Endothelial cell of umbilical vein (primary cell): ENCODE results near the gene MICAL3. TPM values are rescaled to one million over a fixed set of nuclear protein-coding genes. Genes with fewer than 3 reads are reported as not detected.

Experiments used
- BruUV-seq: library from RNA; stranded (reverse); fragments of 400-500 nt; replicated peaks from 2 replicates; lab custom pipeline; 2021; lab: Mats Ljungman, UMichigan
- CTCF ChIA-PET: fragments of 300-600, 350-600 bp; sonication (Branson Sonifier 250); formaldehyde crosslinking; loops from one replicate; lab custom pipeline; 2021; ENCODE audit warnings: antibody characterized with exemption, inconsistent platforms; lab: Charles Lee
- POLR2A ChIA-PET: fragments of 300-600, 350-600 bp; sonication (Branson Sonifier 250); formaldehyde crosslinking; loops from one replicate; lab custom pipeline; 2021; ENCODE audit warnings: antibody characterized with exemption, inconsistent platforms; lab: Charles Lee
- DNase-seq: peaks from one replicate; pipeline ENCODE4 v3.0.0-alpha.2; 2011; ENCODE audit warnings: low read depth, low spot score
- FAIRE-seq: peaks from 2 replicates; lab custom pipeline; 2011; peaks lifted over from hg19 to GRCh38; lab: Jason Lieb, UNC
- H2AFZ ChIP-seq: 2 replicates; pipeline ENCODE4 v1.6.0; 2012; ENCODE audit warnings: low read depth, low read length, control low read depth, inconsistent platforms
- H3K27ac ChIP-seq: 2 replicates; pipeline ENCODE4 v1.5.1; 2011; ENCODE audit warnings: low read depth, mild to moderate bottlenecking, control low read depth, low read length, moderate library complexity; ENCODE audit not compliant: insufficient read depth
- H3K27me3 ChIP-seq, 2 experiments: 2 replicates each; pipeline versions ENCODE4 v1.6.0 to v1.6.1; 2011; ENCODE audit warnings: low read length in 2 of 2, mixed read lengths in 1 of 2; ENCODE audit not compliant: control insufficient read depth in 2 of 2, insufficient read depth in 2 of 2
- H3K36me3 ChIP-seq, 2 experiments: 2 replicates in 1 of 2; 3 replicates in 1 of 2; pipeline ENCODE4 v1.5.1; 2011; ENCODE audit warnings: low read length in 2 of 2, mild to moderate bottlenecking in 1 of 2, moderate library complexity in 1 of 2; ENCODE audit not compliant: control insufficient read depth in 2 of 2, insufficient read depth in 2 of 2; ENCODE audit errors: extremely low read depth in 1 of 2
- H3K4me1 ChIP-seq: 3 replicates; pipeline ENCODE4 v1.5.1; 2011; ENCODE audit warnings: mild to moderate bottlenecking, low read length; ENCODE audit not compliant: control insufficient read depth, insufficient read depth; ENCODE audit errors: extremely low read depth
- H3K4me2 ChIP-seq: 2 replicates; pipeline ENCODE4 v1.6.1; 2011; ENCODE audit warnings: low read length, control low read depth, mixed read lengths; ENCODE audit not compliant: insufficient read depth
- H3K4me3 ChIP-seq, 3 experiments: fragments of 200-600 bp in 1 of 3; sonication (generic), shearing (Covaris generic) in 1 of 3; replicated peaks in 1 of 3; 2 replicates each; pipeline ENCODE4 v1.5.1; 2011 to 2016; ENCODE audit warnings: control low read depth in 3 of 3, low read length in 3 of 3, mild to moderate bottlenecking in 2 of 3, inconsistent platforms in 1 of 3, low read depth in 1 of 3, moderate library complexity in 1 of 3; ENCODE audit not compliant: insufficient read depth in 1 of 3
- H3K79me2 ChIP-seq: 2 replicates; pipeline ENCODE4 v1.6.0; 2012; ENCODE audit warnings: low read length, inconsistent platforms; ENCODE audit not compliant: control insufficient read depth, insufficient read depth
- H3K9ac ChIP-seq: replicated peaks from 2 replicates; pipeline ENCODE3; 2011; ENCODE audit warnings: low read length, control low read depth; ENCODE audit not compliant: insufficient read depth; ENCODE audit errors: extremely low read depth
- H3K9me1 ChIP-seq: replicated peaks from 3 replicates; pipeline ENCODE4 v1.6.0; 2011; ENCODE audit warnings: mild to moderate bottlenecking, low read length; ENCODE audit not compliant: control insufficient read depth, insufficient read depth; ENCODE audit errors: extremely low read depth
- H3K9me3 ChIP-seq: replicated peaks from 2 replicates; pipeline ENCODE4 v1.5.1; 2012; ENCODE audit warnings: low read length, inconsistent platforms; ENCODE audit not compliant: control insufficient read depth, insufficient read depth
- H4K20me1 ChIP-seq: replicated peaks from 2 replicates; pipeline ENCODE3; 2011; ENCODE audit warnings: mild to moderate bottlenecking, low read length; ENCODE audit not compliant: control insufficient read depth, insufficient read depth; ENCODE audit errors: extremely low read depth
- EZH2 ChIP-seq: IDR thresholded peaks from 2 replicates; pipeline ENCODE4 v1.6.1; 2012; ENCODE audit warnings: borderline replicate concordance, low read depth, mild to moderate bottlenecking, moderate library complexity, low read length, inconsistent platforms; ENCODE audit not compliant: severe bottlenecking
- FOS ChIP-seq: IDR thresholded peaks from 2 replicates; pipeline ENCODE4 v1.6.1; 2011; ENCODE audit warnings: mild to moderate bottlenecking, low read length, moderate library complexity, borderline replicate concordance; ENCODE audit not compliant: insufficient read depth
- GATA2 ChIP-seq: IDR thresholded peaks from 2 replicates; pipeline ENCODE4 v1.7.0; 2011; ENCODE audit warnings: low read depth, mild to moderate bottlenecking, moderate library complexity, mixed read lengths, low read length; ENCODE audit not compliant: insufficient read length, insufficient read depth
- JUN ChIP-seq: IDR thresholded peaks from 2 replicates; pipeline ENCODE4 v1.6.1; 2011; ENCODE audit warnings: borderline replicate concordance, low read depth; ENCODE audit not compliant: insufficient read length, insufficient read depth
- MYC ChIP-seq: IDR thresholded peaks from one replicate; pipeline ENCODE4 v1.6.1; 2011; ENCODE audit warnings: mild to moderate bottlenecking, low read depth, low read length
- POLR2A ChIP-seq: IDR thresholded peaks from 2 replicates; pipeline ENCODE4 v1.6.1; 2012; ENCODE audit warnings: low read depth, mild to moderate bottlenecking, control low read depth, low read length
- POLR2AphosphoS5 ChIP-seq: IDR thresholded peaks from 2 replicates; pipeline ENCODE4 v1.6.1; 2012; ENCODE audit warnings: low read depth, mild to moderate bottlenecking, control low read depth, low read length, moderate library complexity; ENCODE audit not compliant: insufficient read depth
- dilution Hi-C: fragments of 300-500 bp; cut with MboI; formaldehyde crosslinking; loops from one replicate; pipeline ENCODE4 v1.15.0; 2019; ENCODE audit warnings: low sequenced_read_pairs; ENCODE audit not compliant: extremely low pct_ligation_motif_present
- intact Hi-C: fragments of 100-400 bp; cut with micrococcal nuclease; formaldehyde crosslinking; loops from one replicate; pipeline ENCODE4 v1.10.0; 2022
- polyA plus RNA-seq, 4 experiments: library from polyadenylated mRNA; depleted of rRNA in 3 of 4; stranded (reverse) in 3 of 4; unstranded in 1 of 4; fragments of >200 nt; gene quantifications; 2 replicates each; pipeline versions ENCODE4 v1.2.1 to v1.2.3, GENCODE V29; 2011 to 2012; ENCODE audit warnings: missing spikeins in 1 of 4
- total RNA-seq: library from RNA; stranded (reverse); gene quantifications from 2 replicates; pipeline ENCODE4 v1.2.3, GENCODE V29; 2021
- TF ChIP-seq, protein P1 (sequence below), 2 donors: IDR thresholded peaks; 1 replicate in 1 of 2; 2 replicates in 1 of 2; pipeline ENCODE4 v1.5.1; 2011; ENCODE audit warnings: low read length in 2 of 2, mild to moderate bottlenecking in 2 of 2, moderate library complexity in 2 of 2, control low read depth in 1 of 2, inconsistent platforms in 1 of 2, low read depth in 1 of 2; ENCODE audit not compliant: insufficient read depth in 1 of 2; ENCODE audit errors: extremely low read depth in 1 of 2
- TF ChIP-seq, protein P2 (sequence below): IDR thresholded peaks from 2 replicates; pipeline ENCODE4 v1.6.1; 2011; ENCODE audit not compliant: insufficient read depth, insufficient read length

Gene MICAL3
- total and polyA plus RNA-seq, 2 donors (not counting 3 experiments of a cell fraction or from before 2014, with no cell fraction given): 14.5 to 63.7 TPM

DNA sequence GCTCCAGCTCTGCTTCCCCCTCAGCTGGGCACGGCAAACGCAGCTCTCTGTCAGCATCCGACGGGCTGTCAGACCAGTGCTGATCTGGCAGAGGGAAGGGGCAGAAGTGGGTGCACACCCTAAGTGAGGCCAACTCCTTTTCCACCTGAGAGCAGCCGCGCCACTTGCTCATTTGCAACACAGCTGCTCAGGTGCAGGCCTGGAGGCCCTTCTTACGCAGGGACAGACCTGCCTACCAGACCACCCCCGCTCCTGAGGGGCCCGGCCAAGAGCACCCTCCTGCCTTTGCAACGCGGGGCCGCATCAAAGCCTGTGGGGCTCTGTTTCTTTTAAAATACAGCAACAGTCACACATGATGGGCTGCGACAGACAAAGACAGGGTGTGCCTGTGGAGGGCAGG, 202.3 kb downstream of the MICAL3 start:
- Histone ChIP-seq H3K79me2 (no peaks in the 10 kb centered on the region), H4K20me1 (no peaks in the 10 kb centered on the region), H3K27ac (no peak overlapping the region), H3K27me3 (no peaks in the 10 kb centered on the region), H3K9ac (no peak overlapping the region), H3K9me3 (no peaks in the 10 kb centered on the region), H3K4me1 (no peaks in the 10 kb centered on the region), H3K9me1 (no peaks in the 10 kb centered on the region), H3K36me3 (peaks cover 0 to 7% of the 10 kb centered on the region in 2 experiments), H3K4me2 (no peak overlapping the region), H2AFZ (no peak overlapping the region), H3K4me3 (no peak overlapping the region)
- BruUV-seq: no TSS peak
- TF ChIP-seq POLR2A (no peak), JUN (no peak), FOS (no peak), GATA2 (no peak), POLR2AphosphoS5 (no peak), MYC (no peak), EZH2 (no peak)
- TF ChIP-seq, protein P1, sequence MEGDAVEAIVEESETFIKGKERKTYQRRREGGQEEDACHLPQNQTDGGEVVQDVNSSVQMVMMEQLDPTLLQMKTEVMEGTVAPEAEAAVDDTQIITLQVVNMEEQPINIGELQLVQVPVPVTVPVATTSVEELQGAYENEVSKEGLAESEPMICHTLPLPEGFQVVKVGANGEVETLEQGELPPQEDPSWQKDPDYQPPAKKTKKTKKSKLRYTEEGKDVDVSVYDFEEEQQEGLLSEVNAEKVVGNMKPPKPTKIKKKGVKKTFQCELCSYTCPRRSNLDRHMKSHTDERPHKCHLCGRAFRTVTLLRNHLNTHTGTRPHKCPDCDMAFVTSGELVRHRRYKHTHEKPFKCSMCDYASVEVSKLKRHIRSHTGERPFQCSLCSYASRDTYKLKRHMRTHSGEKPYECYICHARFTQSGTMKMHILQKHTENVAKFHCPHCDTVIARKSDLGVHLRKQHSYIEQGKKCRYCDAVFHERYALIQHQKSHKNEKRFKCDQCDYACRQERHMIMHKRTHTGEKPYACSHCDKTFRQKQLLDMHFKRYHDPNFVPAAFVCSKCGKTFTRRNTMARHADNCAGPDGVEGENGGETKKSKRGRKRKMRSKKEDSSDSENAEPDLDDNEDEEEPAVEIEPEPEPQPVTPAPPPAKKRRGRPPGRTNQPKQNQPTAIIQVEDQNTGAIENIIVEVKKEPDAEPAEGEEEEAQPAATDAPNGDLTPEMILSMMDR (IDR thresholded peaks at IDR 0.05; ENCODE audit: extremely low read depth in 1 of 2, insufficient read depth in 1 of 2, low read depth in 1 of 2, low read length in 2 of 2): no peak
- TF ChIP-seq, protein P2, sequence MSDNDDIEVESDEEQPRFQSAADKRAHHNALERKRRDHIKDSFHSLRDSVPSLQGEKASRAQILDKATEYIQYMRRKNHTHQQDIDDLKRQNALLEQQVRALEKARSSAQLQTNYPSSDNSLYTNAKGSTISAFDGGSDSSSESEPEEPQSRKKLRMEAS: no peak
- dilution Hi-C loops (no loop called here), intact Hi-C loops (no loop called here)
- CTCF ChIA-PET: interaction anchor here (1.5 kb wide), 1 partner anchor 254 kb away, joined by 5 read pairs; no protein-coding TSS in a partner anchor
- no peak for DNase-seq
- no peak for FAIRE-seq
- POLR2A ChIA-PET: no interaction called here
